Type B pancreatic cell (in vitro differentiated cells): Measurements from ENCODE around the gene ABHD6. TPM values are rescaled to one million over a fixed set of nuclear protein-coding genes. Genes with fewer than 3 reads are reported as not detected.

Source experiments
- DNase-seq: peaks from one replicate; pipeline ENCODE4 v3.0.0; 2021; ENCODE audit warnings: mixed read lengths; ENCODE audit not compliant: unreplicated experiment; ENCODE audit errors: extremely low spot score
- H3K27ac Mint-ChIP-seq: 2 replicates; pipeline ENCODE4 v1.8.0; 2021; ENCODE audit warnings: mild to moderate bottlenecking, mixed read lengths
- H3K27me3 Mint-ChIP-seq: 2 replicates; pipeline ENCODE4 v1.8.0; 2021; ENCODE audit warnings: mixed read lengths
- H3K36me3 Mint-ChIP-seq: 2 replicates; pipeline ENCODE4 v1.8.0; 2021; ENCODE audit warnings: mixed read lengths
- H3K4me1 Mint-ChIP-seq: one replicate; pipeline ENCODE4 v1.8.0; 2021; ENCODE audit warnings: mixed read lengths; ENCODE audit not compliant: unreplicated experiment
- H3K4me3 Mint-ChIP-seq: 2 replicates; pipeline ENCODE4 v1.8.0; 2021; ENCODE audit warnings: mild to moderate bottlenecking, mixed read lengths
- H3K9me3 Mint-ChIP-seq: 2 replicates; pipeline ENCODE4 v1.8.0; 2021; ENCODE audit warnings: mixed read lengths
- total RNA-seq: library from RNA; stranded (reverse); gene quantifications from 2 replicates; pipeline ENCODE4 v1.2.1, GENCODE V29; 2021; ENCODE audit warnings: low replicate concordance
- TF ChIP-seq, protein P1 (sequence below): fragments of 200-600 bp; sonication (generic); conservative IDR thresholded peaks from 2 replicates; pipeline ENCODE4 v1.5.0; 2021; ENCODE audit warnings: antibody characterized with exemption, mild to moderate bottlenecking

Gene ABHD6
- total RNA-seq, 1 donor from 2014 or later, result 15.7 TPM

DNA sequence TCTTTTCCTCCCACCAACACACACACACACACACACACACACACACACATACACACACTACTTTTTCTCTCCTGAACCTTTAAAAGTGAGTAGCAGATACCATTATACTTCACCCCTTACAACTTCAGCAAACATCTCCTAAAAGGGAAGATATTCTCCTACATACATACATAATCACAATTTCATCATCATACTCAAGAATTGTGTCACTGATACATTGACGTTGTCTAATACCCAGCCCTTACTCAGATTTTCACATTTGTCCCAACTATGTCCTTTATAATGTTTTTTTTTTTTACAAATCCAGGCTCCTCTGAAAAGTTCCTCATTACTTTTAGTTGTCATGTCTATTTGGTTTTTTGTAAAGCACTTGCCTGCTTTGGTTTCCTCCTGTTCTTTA, 18.5 kb downstream of the ABHD6 start:
- Mint-ChIP-seq H3K9me3 (no peaks in the 10 kb centered on the region), H3K27me3 (no peaks in the 10 kb centered on the region), H3K27ac (no peak overlapping the region), H3K4me1 (peaks cover 16% of the 10 kb centered on the region), H3K36me3 (peaks cover 10% of the 10 kb centered on the region), H3K4me3 (no peak overlapping the region)
- TF ChIP-seq, protein P1, sequence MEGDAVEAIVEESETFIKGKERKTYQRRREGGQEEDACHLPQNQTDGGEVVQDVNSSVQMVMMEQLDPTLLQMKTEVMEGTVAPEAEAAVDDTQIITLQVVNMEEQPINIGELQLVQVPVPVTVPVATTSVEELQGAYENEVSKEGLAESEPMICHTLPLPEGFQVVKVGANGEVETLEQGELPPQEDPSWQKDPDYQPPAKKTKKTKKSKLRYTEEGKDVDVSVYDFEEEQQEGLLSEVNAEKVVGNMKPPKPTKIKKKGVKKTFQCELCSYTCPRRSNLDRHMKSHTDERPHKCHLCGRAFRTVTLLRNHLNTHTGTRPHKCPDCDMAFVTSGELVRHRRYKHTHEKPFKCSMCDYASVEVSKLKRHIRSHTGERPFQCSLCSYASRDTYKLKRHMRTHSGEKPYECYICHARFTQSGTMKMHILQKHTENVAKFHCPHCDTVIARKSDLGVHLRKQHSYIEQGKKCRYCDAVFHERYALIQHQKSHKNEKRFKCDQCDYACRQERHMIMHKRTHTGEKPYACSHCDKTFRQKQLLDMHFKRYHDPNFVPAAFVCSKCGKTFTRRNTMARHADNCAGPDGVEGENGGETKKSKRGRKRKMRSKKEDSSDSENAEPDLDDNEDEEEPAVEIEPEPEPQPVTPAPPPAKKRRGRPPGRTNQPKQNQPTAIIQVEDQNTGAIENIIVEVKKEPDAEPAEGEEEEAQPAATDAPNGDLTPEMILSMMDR, result no peak
- DNase-seq, result no peak

DNA sequence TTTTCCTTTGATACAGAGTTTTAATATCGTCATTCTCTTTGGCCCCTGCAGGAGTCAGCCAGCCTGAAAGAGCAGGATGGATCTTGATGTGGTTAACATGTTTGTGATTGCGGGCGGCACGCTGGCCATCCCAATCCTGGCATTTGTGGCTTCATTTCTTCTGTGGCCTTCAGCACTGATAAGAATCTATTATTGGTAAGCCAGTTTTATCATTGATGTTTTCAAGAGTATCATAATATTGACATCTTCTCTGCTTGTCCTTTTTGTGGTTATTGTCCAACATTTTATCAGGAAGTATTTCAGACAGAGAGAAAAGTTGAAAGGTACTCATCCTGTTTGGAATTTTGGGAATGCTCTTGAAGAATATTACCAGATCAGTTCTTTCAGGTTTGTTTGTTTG, 18.9 kb downstream of the ABHD6 start:
- H3K4me3 Mint-ChIP-seq, result no peak overlapping the region
- TF ChIP-seq, protein P1, result no peak

DNA sequence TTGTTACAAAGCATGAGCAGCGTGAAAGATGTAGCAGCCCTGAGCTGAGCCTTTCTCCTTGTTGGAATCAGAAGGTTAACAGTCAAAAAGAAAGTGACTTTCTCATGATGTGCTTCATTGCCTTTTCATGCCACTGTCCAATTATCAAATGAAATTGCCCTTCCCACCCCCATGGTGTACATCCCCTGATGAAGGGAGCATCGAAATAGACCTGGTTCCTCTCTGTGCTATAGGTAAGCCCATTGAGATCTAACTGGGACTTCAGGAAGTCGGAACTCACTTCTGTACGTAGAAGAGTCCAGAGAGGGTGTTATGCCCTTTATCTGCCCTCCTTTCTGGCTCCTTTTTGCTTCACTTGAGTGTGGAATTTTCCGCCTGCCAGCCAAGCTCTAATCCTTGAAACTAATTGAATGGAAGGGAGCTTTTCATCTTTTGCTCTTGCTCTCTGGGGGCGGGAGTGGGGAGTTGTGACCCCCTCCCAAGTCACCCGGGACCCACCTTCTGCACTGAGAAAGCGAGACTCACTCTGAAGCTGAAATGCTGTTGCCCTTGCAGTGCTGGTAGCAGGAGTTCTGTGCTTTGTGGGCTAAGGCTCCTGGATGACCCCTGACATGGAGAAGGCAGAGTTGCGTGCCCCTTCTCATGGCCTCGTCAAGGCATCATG, 20.9 kb downstream of the ABHD6 start:
- TF ChIP-seq, protein P1, result no peak
- H3K36me3 Mint-ChIP-seq, result peaks cover 15% of the 10 kb centered on the region
- H3K9me3 Mint-ChIP-seq, result no peaks in the 10 kb centered on the region
- no peak overlapping the region for H3K4me3 Mint-ChIP-seq
- peak overlapping the region; percentile 11 for H3K27ac Mint-ChIP-seq
- no peak for DNase-seq
- H3K27me3 Mint-ChIP-seq, result no peaks in the 10 kb centered on the region
- peaks cover 8% of the 10 kb centered on the region for H3K4me1 Mint-ChIP-seq

More for the DNA sequence above, 18.9 kb downstream of the ABHD6 start:
- Mint-ChIP-seq H3K9me3 (no peaks in the 10 kb centered on the region), H3K36me3 (peaks cover 10% of the 10 kb centered on the region), H3K27ac (no peak overlapping the region), H3K4me1 (peaks cover 16% of the 10 kb centered on the region), H3K27me3 (no peaks in the 10 kb centered on the region)
- DNase-seq, result no peak

DNA sequence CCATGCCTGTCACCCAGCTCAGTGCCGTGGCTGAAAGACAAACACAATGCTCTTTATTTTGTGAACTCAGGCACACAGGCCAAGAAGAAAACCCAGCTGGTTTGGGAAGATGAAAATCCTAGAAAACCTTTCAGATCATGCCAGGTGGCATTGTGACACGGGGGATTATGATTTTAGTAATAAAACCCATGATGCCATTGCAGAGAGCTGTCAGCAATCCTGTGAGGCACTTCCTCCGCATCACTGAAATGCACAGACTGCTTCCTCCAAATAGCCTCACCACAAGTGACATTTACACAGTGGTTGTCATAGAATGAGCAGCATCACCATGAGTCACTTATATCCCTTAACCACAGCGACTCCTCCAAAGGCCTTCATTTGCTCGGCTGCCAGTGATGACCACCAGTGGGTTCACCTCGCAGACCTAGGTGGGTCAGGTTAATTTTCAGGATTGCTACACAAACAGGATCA, 22.7 kb downstream of the ABHD6 start:
- no peaks in the 10 kb centered on the region for H3K27me3 Mint-ChIP-seq
- no peak for DNase-seq
- TF ChIP-seq, protein P1, result no peak
- no peaks in the 10 kb centered on the region for H3K9me3 Mint-ChIP-seq
- peaks cover 4% of the 10 kb centered on the region for H3K4me1 Mint-ChIP-seq
- H3K27ac Mint-ChIP-seq, result no peak overlapping the region
- H3K4me3 Mint-ChIP-seq, result no peak overlapping the region
- H3K36me3 Mint-ChIP-seq, result peaks cover 15% of the 10 kb centered on the region

DNA sequence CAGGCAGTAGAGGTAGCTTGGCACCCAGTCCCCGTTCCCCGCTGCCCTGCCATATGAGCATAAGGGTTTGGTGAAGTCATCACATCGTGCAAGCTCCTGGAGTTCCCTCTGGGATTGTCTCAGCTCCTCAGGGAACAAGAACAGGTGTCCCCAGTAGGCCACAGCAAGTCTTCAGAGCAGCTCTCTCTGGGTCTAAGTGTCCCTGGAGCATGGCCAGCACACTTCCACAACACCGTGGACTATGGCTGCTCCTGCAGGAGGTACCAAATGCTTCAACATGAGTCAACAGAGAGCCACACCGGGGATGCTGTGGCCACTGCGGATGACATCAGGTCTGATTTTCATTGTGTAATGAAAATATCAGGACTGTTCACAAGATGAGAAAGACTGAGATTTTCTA, 23.1 kb downstream of the ABHD6 start:
- H3K36me3 Mint-ChIP-seq, result peaks cover 15% of the 10 kb centered on the region
- DNase-seq, result no peak
- no peaks in the 10 kb centered on the region for H3K9me3 Mint-ChIP-seq
- H3K4me1 Mint-ChIP-seq, result peaks cover 4% of the 10 kb centered on the region
- no peak overlapping the region for H3K27ac Mint-ChIP-seq
- TF ChIP-seq, protein P1, result no peak
- no peaks in the 10 kb centered on the region for H3K27me3 Mint-ChIP-seq
- no peak overlapping the region for H3K4me3 Mint-ChIP-seq
